Suprapubic skin (tissue), 4 donors: ENCODE data around the gene MCM3AP. TPM values are rescaled to one million over a fixed set of nuclear protein-coding genes. Genes with fewer than 3 reads are reported as not detected.

Experiments
- DNase-seq, 2 donors: peaks; one replicate each; pipeline ENCODE4 v3.0.0-alpha.2; 2019; ENCODE audit warnings: low spot score in 2 of 2
- H3K27ac ChIP-seq: fragments of 200-600 bp; sonication (generic); one replicate; pipeline ENCODE4 v1.5.1; 2019
- H3K27me3 ChIP-seq: fragments of 200-600 bp; sonication (generic); one replicate; pipeline ENCODE4 v1.5.1; 2019
- H3K36me3 ChIP-seq: fragments of 200-600 bp; sonication (generic); one replicate; pipeline ENCODE4 v1.5.1; 2019
- H3K4me1 ChIP-seq: fragments of 200-600 bp; sonication (generic); one replicate; pipeline ENCODE4 v1.5.1; 2019
- H3K4me3 ChIP-seq: fragments of 200-600 bp; sonication (generic); one replicate; pipeline ENCODE4 v1.5.1; 2019; ENCODE audit warnings: mild to moderate bottlenecking
- H3K9me3 ChIP-seq: fragments of 200-600 bp; sonication (generic); one replicate; pipeline ENCODE4 v1.5.1; 2019
- EP300 ChIP-seq: sonication (generic); formaldehyde crosslinking; IDR thresholded peaks from one replicate; pipeline ENCODE4 v1.6.1; 2017; ENCODE audit warnings: antibody characterized with exemption
- POLR2A ChIP-seq, 2 donors: fragments of 450-650 bp; IDR thresholded peaks; one replicate each; pipeline ENCODE4 v1.6.1; 2017; ENCODE audit warnings: antibody characterized with exemption in 2 of 2, mild to moderate bottlenecking in 2 of 2, moderate library complexity in 2 of 2
- POLR2AphosphoS5 ChIP-seq, 3 donors: sonication (generic); formaldehyde crosslinking; IDR thresholded peaks; one replicate each; pipeline ENCODE4 v1.6.1; 2017; ENCODE audit warnings: antibody characterized with exemption in 3 of 3
- WGBS: methylation state at CpG from one replicate; pipeline ENCODE4 v1.1.5; 2018; 5-methylcytosine and 5-hydroxymethylcytosine counted together
- total RNA-seq, 4 donors: library from RNA; depleted of rRNA; stranded (reverse); fragments of >200 nt; gene quantifications; one replicate each; pipeline ENCODE4 v1.1.0, GENCODE V29; 2016
- TF ChIP-seq, protein P1 (sequence below), 2 donors: fragments of 200-600 bp in 1 of 2; fragments of 450-650 bp in 1 of 2; sonication (generic) in 1 of 2; IDR thresholded peaks; one replicate each; pipeline ENCODE4 v1.5.1; 2016 to 2019; ENCODE audit warnings: antibody characterized with exemption in 2 of 2, mild to moderate bottlenecking in 1 of 2, moderate library complexity in 1 of 2

The MCM3AP gene
- total RNA-seq, 4 donors from 2014 or later = 77.9 to 134 (median 79.8) TPM

DNA sequence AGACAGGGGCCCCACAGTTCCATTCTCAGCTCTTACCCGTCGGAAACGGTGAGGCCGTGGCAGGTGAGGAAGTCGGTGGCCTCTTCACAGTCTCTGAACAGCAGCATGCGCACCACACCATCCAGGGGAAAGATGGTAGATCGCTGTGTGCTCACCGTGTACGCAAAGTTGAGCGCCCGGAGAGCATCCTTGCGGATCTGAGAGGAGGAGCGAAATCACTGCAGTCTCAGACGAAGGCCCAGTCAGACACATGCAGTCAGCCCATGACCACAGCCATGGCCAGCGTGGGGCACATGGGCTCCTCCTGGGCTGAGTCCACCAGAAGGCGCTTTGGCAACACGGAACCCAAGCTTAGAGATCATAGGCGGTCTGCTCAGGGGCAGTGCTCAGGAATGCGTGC, 18.5 kb downstream of the MCM3AP start:
- TF ChIP-seq, protein P1, sequence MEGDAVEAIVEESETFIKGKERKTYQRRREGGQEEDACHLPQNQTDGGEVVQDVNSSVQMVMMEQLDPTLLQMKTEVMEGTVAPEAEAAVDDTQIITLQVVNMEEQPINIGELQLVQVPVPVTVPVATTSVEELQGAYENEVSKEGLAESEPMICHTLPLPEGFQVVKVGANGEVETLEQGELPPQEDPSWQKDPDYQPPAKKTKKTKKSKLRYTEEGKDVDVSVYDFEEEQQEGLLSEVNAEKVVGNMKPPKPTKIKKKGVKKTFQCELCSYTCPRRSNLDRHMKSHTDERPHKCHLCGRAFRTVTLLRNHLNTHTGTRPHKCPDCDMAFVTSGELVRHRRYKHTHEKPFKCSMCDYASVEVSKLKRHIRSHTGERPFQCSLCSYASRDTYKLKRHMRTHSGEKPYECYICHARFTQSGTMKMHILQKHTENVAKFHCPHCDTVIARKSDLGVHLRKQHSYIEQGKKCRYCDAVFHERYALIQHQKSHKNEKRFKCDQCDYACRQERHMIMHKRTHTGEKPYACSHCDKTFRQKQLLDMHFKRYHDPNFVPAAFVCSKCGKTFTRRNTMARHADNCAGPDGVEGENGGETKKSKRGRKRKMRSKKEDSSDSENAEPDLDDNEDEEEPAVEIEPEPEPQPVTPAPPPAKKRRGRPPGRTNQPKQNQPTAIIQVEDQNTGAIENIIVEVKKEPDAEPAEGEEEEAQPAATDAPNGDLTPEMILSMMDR (IDR thresholded peaks at IDR 0.05) = no peak
- TF ChIP-seq POLR2AphosphoS5 (IDR thresholded peaks at IDR 0.05) = no peak
- TF ChIP-seq EP300 = no peak
- TF ChIP-seq POLR2A (IDR thresholded peaks at IDR 0.05) = no peak
- H3K27me3 ChIP-seq = no peaks in the 10 kb centered on the region
- WGBS = 95% methylated on average over 19 of the region's 19 CpGs
- peaks cover 97% of the 10 kb centered on the region for H3K36me3 ChIP-seq
- no peaks in the 10 kb centered on the region for H3K9me3 ChIP-seq
- no peak overlapping the region for H3K4me3 ChIP-seq
- no peak overlapping the region for H3K27ac ChIP-seq
- H3K4me1 ChIP-seq = no peaks in the 10 kb centered on the region
- no peak for DNase-seq

DNA sequence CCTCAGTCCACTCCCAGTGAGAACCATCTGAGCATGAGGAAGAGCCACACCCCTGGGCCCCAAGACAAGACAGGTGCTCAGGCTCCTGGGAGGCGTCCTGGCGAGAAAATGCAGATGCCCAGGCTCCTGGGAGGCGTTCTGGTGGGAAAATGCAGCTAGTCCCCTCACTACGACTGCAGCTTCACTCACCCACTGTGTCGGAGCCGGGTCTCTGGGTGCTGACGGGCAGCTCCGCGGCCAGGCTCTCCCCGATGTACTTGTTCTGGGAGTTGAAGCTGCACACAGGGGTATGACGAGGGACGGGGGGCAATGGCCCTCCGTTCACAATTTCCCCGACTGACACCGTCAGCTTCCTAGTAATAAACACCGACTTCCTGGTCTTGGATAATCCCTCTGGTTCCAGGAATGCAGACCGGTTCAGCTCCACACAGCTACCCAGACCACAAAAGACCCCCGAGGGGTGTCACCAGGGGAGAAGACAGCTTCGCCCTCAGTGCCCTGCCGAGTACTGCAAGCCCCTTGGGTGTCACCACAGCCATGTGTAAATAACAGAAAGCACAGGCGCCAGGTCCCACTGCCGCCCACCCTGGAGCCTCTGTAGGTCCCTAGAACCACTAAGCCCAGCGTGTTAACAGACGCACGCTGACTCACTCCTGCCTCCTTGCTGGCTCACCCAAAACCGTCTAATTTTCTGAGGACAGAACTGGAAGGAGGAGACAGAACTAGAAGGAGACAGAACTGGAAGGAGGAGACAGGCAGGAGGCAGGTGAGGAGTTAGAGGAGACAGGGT, 19.5 kb downstream of the MCM3AP start:
- no peaks in the 10 kb centered on the region for H3K27me3 ChIP-seq
- DNase-seq = no peak
- H3K9me3 ChIP-seq = no peaks in the 10 kb centered on the region
- TF ChIP-seq POLR2A (IDR thresholded peaks at IDR 0.05) (no peak), POLR2AphosphoS5 (IDR thresholded peaks at IDR 0.05) (no peak), EP300 (no peak)
- TF ChIP-seq, protein P1 (IDR thresholded peaks at IDR 0.05) = no peak
- H3K27ac ChIP-seq = no peak overlapping the region
- peaks cover 97% of the 10 kb centered on the region for H3K36me3 ChIP-seq
- H3K4me1 ChIP-seq = no peaks in the 10 kb centered on the region
- H3K4me3 ChIP-seq = no peak overlapping the region
- 88% methylated on average over 26 of the region's 26 CpGs for WGBS

DNA sequence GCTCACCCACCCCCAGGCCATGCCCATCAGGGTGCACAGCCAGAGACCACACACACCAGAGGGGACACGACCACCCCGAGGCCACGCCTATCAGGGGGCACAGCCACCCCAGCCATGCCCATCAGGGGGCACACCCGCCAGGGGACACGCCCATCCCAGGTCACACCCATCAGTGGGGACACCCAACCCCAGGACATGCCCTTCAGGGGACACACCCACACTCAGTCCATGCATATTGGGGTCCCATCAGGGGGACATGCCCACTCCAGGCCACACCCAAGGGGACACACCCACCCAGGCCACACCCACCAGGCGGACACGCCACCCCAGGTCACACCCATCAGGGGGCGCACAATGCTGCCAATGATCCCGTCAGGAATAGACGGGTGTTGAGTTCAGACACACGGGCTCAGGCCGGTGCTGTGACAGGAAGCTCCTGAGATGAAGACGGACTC, 20.7 kb downstream of the MCM3AP start:
- Histone ChIP-seq H3K4me1 (no peaks in the 10 kb centered on the region), H3K27ac (no peak overlapping the region), H3K4me3 (no peak overlapping the region), H3K36me3 (peaks cover 97% of the 10 kb centered on the region), H3K9me3 (no peaks in the 10 kb centered on the region), H3K27me3 (no peaks in the 10 kb centered on the region)
- TF ChIP-seq POLR2AphosphoS5 (IDR thresholded peaks at IDR 0.05) = no peak
- no peak for TF ChIP-seq POLR2A (IDR thresholded peaks at IDR 0.05)
- TF ChIP-seq EP300 = no peak
- TF ChIP-seq, protein P1 (IDR thresholded peaks at IDR 0.05) = no peak
- DNase-seq = no peak
- WGBS = no CpG with 5 or more reads among the region's 13 CpGs

DNA sequence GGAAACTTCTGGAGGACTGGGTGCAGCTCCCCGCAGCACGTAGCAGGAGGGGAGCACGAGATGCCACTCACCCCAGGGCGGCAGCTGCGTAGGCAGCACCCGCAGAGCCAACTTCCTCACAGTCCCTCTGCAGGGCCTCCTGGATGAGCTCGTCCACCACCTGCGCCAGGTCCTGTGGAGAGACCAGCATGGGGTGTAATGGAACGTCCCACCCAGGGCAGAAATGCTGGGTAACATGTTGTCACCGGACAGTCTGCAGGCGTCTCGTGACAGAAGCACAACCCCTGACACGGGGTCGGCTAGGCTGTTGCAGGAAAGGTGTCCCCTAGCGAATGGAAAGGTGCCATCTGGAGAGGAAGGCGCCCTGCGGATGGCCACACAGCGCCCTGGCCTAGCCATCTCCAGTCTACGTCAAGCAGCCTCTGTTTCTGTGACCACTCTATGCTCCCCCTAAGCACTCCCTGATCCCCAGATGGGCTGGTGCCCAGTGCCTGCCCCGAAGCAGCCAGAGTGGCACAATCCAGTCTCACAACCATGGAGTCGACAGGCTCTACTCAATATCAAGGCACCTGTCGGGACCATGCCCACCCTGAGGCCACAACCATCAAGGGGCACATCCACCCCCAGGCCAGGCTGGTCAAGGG, 21.2 kb downstream of the MCM3AP start:
- 96% methylated on average over 19 of the region's 22 CpGs for WGBS
- no peak for TF ChIP-seq EP300
- no peak for TF ChIP-seq POLR2AphosphoS5 (IDR thresholded peaks at IDR 0.05)
- no peak for TF ChIP-seq POLR2A (IDR thresholded peaks at IDR 0.05)
- TF ChIP-seq, protein P1 (IDR thresholded peaks at IDR 0.05) = no peak
- Histone ChIP-seq H3K27ac (no peak overlapping the region), H3K4me1 (no peaks in the 10 kb centered on the region), H3K27me3 (no peaks in the 10 kb centered on the region), H3K36me3 (peaks cover 97% of the 10 kb centered on the region), H3K9me3 (no peaks in the 10 kb centered on the region), H3K4me3 (no peak overlapping the region)
- DNase-seq = no peak

DNA sequence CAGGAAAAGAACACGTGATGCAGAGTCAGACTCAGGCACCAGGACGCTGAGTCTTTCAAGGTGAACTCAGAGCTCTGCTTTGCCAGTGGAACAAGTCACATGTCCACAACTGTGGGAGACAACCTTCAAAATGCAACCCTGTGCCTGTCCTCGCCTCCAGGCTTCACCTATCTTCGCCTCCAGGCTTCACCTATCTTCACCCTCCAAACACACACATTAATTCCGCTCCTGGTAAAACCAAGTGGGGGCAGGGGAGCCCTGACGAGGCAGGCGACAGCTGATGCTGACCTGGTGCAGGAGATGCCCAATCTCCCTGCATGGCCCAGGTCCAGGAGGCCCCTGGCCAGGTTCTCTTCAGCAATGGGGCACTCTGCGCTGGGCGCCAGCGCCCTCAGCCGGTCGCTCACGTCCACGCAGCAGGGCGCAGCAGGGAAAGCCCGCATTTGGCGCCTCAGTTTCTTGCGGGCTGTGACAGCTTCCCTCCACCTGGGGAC, 28.9 kb downstream of the MCM3AP start:
- 97% methylated on average over 18 of the region's 18 CpGs for WGBS
- TF ChIP-seq, protein P1 (IDR thresholded peaks at IDR 0.05) = no peak
- TF ChIP-seq POLR2AphosphoS5 (IDR thresholded peaks at IDR 0.05) = no peak
- Histone ChIP-seq H3K4me1 (no peaks in the 10 kb centered on the region), H3K9me3 (no peaks in the 10 kb centered on the region), H3K27ac (no peak overlapping the region), H3K27me3 (no peaks in the 10 kb centered on the region), H3K4me3 (no peak overlapping the region), H3K36me3 (peaks cover 98% of the 10 kb centered on the region)
- DNase-seq = no peak
